NCI-H187 treated with DMSO at 0.1 percent for 48 hours (cell line): ENCODE results near the gene FES.
"Not testable (repeated sequence)": the region's sequence is repeated elsewhere in the genome, so short reads cannot be mapped to it uniquely, and the experiment has no call there.

Source experiments
- DNase-seq: peaks from one replicate; lab custom pipeline; 2025; lab: John Stamatoyannopoulos, UW

The FES gene

GRCh38 chr15:90883976-90884718 is at the start of gene FES:
Gene FES (plus strand): TSS chr15:90884504. CDS start chr15:90885046, 542 bp downstream.
- DNase-seq: no peak

GRCh38 chr15:90834626-90835025 is 49.7 kb upstream of the FES start:
- no peak for DNase-seq

- no peak for DNase-seq
Observed at GRCh38 chr15:90836296-90836871, 47.9 kb upstream of the FES start.

GRCh38 chr15:90837094-90837493 is 47.2 kb upstream of the FES start:
- no peak for DNase-seq

GRCh38 chr15:90838139-90838538 is 46.2 kb upstream of the FES start:
- DNase-seq: no peak

- DNase-seq: no peak
Observed at GRCh38 chr15:90838544-90838943, 45.8 kb upstream of the FES start.

GRCh38 chr15:90839187-90840071 is 44.9 kb upstream of the FES start:
- DNase-seq: no peak

- DNase-seq: no peak
Observed at GRCh38 chr15:90840157-90840855, 44.0 kb upstream of the FES start.

- no peak for DNase-seq
Observed at GRCh38 chr15:90840954-90841353, 43.4 kb upstream of the FES start.

- no peak for DNase-seq
Observed at GRCh38 chr15:90844696-90845095, 39.6 kb upstream of the FES start.

GRCh38 chr15:90845201-90845949 is 38.9 kb upstream of the FES start:
- no peak for DNase-seq

- DNase-seq: not testable (repeated sequence)
Observed at GRCh38 chr15:90849424-90849823, 34.9 kb upstream of the FES start.

- no peak for DNase-seq
Observed at GRCh38 chr15:90851114-90851513, 33.2 kb upstream of the FES start.

- DNase-seq: no peak
Observed at GRCh38 chr15:90851940-90852339, 32.4 kb upstream of the FES start.

- DNase-seq: no peak
Observed at GRCh38 chr15:90855139-90855538, 29.2 kb upstream of the FES start.

GRCh38 chr15:90857337-90857736 is 27.0 kb upstream of the FES start:
- DNase-seq: no peak

- no peak for DNase-seq
Observed at GRCh38 chr15:90857883-90858443, 26.3 kb upstream of the FES start.

- DNase-seq: no peak
Observed at GRCh38 chr15:90859234-90860131, 24.8 kb upstream of the FES start.

- DNase-seq: no peak
Observed at GRCh38 chr15:90860450-90860849, 23.9 kb upstream of the FES start.
